Pulmonary artery endothelial cell (primary cell): Measurements from ENCODE around the gene ADAM19. TPM values are rescaled to one million over a fixed set of nuclear protein-coding genes. Genes with fewer than 3 reads are reported as not detected.

Experiments used
- DNase-seq: peaks from one replicate; pipeline ENCODE4 v3.0.0-alpha.2; 2011; ENCODE audit warnings: low read depth, low spot score
- total RNA-seq: library from RNA; depleted of rRNA; stranded (reverse); fragments of >200 nt; gene quantifications from 2 replicates; pipeline ENCODE4 v1.2.3, GENCODE V29; 2014

ADAM19 gene, protein sequence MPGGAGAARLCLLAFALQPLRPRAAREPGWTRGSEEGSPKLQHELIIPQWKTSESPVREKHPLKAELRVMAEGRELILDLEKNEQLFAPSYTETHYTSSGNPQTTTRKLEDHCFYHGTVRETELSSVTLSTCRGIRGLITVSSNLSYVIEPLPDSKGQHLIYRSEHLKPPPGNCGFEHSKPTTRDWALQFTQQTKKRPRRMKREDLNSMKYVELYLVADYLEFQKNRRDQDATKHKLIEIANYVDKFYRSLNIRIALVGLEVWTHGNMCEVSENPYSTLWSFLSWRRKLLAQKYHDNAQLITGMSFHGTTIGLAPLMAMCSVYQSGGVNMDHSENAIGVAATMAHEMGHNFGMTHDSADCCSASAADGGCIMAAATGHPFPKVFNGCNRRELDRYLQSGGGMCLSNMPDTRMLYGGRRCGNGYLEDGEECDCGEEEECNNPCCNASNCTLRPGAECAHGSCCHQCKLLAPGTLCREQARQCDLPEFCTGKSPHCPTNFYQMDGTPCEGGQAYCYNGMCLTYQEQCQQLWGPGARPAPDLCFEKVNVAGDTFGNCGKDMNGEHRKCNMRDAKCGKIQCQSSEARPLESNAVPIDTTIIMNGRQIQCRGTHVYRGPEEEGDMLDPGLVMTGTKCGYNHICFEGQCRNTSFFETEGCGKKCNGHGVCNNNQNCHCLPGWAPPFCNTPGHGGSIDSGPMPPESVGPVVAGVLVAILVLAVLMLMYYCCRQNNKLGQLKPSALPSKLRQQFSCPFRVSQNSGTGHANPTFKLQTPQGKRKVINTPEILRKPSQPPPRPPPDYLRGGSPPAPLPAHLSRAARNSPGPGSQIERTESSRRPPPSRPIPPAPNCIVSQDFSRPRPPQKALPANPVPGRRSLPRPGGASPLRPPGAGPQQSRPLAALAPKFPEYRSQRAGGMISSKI
- 8.9 and 33.2 TPM in 2 replicates for total RNA-seq

- no peak for DNase-seq
Observed at GRCh38 chr5:157575381-157576020, at the start of gene ADAM19. ADAM19 (minus strand) TSS chr5:157575775; CDS start chr5:157575696, 79 bp downstream.

DNA sequence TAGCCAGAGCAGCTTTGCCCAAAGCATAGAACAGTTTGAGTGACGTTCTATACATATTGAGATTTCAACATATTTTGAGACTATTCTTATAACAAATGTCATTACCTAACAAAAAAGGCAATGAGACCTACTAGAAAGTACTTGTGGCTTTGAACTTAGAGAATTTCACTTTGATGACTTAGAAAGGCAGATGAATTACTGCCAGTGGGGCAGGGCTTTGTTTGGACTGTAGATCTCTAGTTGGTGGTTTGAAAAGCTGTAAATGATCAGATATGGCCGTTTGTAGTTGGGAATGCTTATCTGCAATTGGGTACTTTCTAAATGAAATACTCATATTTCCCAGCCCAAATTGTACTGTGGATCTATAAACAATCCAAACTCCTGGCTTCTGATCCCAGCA lies 48.6 kb upstream of the ADAM19 start:
- no peak for DNase-seq

DNA sequence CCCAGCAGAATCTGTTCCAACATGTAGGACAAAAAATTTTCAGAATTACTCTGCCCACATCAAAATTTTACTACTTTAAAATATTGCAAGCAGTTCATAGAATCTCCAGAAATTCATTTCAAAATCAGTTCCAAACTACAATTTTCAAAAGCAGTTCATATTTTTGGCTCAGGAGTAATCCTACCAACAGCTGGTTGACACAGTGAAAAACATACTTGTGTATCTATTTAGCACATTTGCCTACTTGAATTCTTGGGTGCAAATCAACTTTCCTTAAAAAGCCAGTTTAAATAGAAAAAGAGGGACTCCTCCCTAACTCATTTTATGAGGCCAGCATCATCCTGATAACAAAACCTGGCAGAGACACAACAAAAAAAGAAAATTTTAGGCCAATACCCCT lies 45.2 kb upstream of the ADAM19 start:
- no peak for DNase-seq

GRCh38 chr5:157618191-157618765 lies 42.7 kb upstream of the ADAM19 start:
- no peak for DNase-seq

DNA sequence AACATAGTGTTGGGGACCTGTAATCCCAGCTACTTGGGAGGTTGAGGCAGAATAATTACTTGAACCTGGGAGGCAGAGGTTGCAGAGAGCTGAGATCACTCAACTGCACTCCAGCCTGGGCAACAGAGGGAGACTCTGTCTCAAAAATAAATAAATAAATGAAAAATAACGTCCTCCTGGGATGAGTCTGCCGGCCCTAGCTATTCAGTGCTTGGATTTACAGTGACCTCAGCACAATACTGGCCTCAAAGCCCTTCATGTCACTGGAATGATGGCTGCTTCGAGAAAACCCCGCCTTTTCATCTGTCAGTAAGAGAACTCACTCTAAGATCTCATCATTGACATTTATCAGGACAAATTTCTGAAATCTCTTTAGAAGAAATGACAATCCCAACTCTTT lies 41.2 kb upstream of the ADAM19 start:
- DNase-seq = no peak

DNA sequence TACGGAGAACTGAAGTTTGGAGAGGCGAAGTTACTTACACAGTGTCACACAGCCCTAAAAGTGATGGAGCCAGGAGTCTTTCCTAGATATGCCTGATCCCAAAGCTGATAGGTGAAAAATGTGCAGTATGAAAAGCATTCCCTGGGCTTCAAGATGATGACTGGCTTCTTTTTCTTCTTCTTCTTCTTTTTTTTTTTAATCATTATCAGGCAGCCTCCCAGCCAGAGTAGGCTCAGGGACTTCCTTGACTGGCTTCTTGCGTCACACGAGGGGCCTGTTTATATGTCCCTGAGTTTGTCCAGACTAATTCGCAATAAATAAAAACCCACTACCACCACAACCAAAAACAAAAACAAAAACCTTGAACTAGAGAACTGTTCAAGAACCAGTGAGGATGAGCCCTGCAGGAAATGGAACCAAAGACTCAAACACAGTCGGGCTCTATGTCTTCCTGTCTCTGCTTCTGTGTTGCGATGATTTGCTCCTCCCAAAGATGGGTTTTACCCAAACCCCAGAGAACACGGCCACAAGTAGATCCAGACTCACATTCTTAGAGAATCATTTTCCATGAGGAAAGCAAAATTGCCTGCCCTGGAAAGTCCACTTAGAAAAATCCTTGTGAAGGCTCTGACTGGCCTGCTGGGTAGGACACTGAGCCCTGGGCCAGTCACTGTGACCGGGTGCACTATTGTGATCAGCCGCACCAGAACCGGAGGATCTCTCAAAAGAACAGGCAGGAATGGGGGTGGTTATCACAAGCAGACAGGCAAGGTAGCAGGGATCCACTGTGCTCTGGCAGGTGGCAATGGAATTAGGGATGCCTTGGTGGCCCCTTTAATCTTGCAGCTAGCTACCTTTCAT lies 38.0 kb upstream of the ADAM19 start:
- DNase-seq = no peak

DNA sequence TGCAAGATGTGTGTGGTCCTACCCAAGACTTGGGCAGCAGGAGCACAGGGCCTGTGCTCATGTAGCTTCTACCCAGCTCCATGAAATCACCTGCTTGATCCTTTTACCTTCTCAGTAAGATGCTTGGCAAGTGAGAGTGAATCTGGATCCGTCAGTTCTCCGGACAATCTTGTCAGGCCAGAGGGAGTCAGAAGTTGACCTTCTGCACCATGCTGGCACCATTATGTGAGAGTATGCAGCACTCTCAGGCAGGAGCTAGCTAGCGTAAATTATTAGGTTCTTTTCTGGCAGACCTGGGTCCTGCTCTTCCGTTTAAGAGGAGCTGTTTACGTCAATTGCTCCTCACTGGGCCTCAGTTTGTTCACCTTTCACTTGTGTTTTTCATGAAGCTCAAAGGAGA lies 37.0 kb upstream of the ADAM19 start:
- DNase-seq = no peak

DNA sequence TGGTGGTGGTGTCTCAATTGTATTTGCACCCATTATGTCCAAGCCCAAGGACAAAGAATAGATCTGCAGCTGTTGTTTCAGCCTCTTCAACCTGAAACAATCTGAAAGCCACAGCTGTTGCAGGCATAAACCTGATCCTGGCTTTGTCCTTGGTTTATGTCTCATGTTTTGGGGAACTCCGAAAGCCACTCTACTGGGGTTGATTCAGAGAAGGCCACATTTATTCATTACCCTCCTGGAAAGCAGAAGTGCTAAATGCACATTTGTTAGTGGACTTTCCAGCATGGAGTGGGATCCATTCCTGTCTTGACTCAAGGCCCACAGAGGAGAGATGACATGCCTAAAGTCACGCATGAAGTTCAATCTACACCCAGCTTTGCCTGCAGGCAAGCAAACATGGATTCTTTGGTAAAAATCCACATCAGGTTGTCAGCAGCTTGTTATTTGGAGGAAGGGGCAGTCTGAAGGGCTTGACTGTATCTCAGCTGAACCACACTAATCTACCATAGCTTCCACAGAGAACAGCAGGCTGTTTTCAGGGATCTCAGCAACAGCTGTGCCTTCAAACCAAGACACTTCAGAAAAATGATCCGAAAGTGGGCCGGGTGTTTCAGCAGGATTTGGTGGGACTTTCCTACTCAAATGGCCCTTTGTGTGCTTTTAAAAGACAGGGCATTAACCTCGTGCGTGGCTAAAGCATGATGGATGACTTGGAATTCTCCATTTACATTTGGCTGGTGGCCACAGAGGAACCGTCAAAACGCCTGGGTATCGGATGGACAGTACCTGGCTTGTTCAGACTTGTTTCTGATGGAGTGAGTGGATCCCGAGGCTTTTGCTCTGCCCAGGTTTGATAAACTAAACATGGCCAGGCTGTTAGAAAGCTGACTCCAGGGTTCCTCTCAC lies 36.2 kb upstream of the ADAM19 start:
- DNase-seq = no peak

GRCh38 chr5:157610990-157611389 lies 35.4 kb upstream of the ADAM19 start:
- DNase-seq = no peak

DNA sequence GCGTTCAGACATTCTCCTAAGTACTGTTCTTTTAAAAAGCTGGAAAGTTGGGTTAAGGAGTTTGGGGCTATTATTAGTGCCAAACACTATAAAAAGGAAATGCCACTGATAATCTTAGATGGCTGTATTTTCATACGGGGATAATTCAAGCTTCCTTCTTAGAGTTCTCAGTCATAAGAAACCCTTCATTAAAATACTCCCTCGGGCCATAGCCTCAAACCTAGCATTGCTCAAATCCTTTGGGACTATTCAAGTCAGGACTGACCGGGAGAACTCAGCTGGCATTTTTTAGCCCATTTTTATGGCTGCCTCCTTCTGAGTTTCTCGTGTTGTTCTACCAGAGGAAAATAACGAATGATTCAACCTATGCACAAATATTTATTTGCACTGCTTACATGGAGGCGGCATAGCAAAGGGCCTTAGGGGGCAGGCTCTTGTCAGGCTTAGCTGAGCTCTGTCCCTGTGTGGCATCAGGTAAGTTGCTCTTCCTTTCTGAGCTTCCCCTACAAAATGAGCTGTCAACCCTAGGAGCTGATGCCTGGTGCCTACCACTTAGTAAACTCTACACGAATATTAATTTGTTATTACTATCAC lies 33.5 kb upstream of the ADAM19 start:
- no peak for DNase-seq

GRCh38 chr5:157607371-157608161 lies 32.0 kb upstream of the ADAM19 start:
- DNase-seq = no peak

GRCh38 chr5:157606046-157606445 lies 30.5 kb upstream of the ADAM19 start:
- no peak for DNase-seq

DNA sequence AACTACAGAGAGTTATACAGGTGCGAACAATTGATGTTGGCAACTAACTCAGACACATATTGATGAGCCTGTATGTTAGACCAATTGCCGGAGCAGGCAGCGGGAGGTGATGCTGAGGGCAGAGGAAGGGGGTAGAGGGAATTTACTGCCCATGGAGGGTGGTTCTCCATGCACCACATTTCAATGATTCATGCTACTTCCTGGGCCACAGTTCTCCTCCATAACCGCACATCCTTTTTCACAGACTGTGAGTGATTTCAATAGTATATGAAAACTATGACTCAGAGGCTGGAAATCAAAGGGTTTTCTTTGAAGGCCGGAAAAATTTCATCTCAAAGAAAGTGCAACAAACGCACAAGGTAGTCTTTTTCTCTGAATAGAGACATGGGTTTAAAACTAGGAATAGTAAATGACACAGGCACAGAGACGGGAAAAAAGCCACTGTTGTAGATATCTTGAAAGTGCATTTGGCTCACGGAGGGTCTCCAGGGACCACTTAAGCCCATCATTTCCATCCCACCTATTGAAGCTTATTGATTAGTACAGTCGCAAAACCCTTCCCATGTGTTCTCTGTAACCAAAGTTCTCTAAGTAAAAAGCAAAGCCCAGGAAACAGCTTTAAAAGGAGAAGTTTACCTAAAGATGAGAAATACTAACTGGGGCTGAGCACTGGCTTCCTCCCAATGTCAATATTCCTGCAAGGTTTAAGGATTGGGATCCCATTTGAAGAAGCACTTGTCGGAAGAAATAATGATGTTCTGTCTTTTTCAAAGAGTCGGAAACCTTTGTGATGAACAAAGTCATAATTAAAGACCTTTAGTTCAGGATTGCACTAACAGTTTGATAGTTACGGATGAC lies 28.0 kb upstream of the ADAM19 start:
- no peak for DNase-seq

DNA sequence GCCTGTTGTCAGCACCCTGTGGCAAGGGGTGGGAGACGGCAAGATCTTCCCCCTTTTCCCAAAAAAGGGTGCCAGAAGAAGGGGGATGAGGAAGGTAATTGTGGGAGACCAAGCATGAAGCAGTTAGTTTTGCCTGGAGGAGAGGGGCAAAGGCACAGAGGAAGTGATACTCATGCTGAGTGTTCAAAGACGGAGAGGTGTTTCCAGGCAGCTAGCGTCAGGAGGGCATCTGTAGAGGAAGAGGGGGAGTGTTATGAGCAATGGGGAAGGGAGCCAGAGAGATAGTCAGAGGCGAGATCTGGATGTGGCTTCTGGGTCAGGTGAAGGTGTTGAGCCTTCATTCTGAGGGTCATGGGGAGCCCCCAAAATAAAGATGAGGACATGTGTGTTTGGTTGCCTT lies 26.9 kb upstream of the ADAM19 start:
- no peak for DNase-seq

GRCh38 chr5:157600252-157600651 lies 24.7 kb upstream of the ADAM19 start:
- DNase-seq = no peak

DNA sequence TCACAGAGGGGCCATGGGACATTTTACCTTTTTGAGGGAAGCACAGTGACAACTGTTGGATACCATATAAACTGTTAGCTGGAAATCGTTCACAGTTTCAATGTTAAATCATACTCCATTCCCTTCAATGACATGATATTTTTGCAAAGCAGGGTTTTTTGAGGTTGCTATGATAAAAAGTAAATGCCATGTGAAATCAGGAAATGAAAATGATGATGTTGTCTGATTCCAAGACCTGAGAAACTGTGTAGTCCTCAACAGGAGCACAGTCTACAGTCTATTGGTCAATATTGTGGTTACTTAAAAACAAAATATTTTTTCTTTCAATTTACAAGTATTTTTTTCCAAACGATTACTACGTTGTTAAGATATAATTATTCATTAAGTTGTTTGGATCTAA lies 24.0 kb upstream of the ADAM19 start:
- no peak for DNase-seq

DNA sequence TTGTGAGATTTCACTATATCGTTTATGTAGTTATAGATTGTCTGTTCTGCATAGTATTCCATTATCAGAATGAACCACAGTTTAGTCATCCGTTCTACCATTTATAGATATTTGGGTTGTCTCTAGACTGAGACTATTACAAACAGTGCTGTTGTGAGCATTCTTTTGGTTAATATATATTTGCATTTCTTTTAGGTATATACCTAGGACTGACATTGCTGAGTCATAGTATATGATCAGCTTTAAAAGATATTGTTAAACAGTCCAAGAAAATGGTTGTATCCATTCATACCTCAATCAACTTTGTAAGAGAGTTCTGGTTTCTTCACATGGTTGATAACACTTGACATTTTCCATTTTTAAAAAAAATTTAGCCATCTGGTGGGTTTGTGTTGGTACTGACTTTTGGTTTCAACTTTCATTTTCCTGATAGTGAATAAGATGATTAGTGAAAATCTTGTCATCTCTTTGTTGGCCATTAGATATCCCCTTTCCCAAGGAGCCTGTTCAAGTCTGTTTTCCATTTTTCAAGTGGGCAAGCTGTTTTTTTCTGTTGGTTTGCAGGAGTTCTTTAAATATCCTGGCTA lies 22.9 kb upstream of the ADAM19 start:
- no peak for DNase-seq
